Activated CD8-positive, alpha-beta T cell treated with anti-CD3 and anti-CD28 coated beads, Interleukin-2, amount 10 ng/mL, durations not matched to agents 7 days and 5 days (primary cell): ENCODE results near the gene PSME1. TPM values are rescaled to one million over a fixed set of nuclear protein-coding genes. Genes with fewer than 3 reads are reported as not detected.
"Not testable (repeated sequence)": the region's sequence is repeated elsewhere in the genome, so short reads cannot be mapped to it uniquely, and the experiment has no call there.

Source experiments
- ATAC-seq: fragments of 150-1000 bp; cut with Tn5 transposase; one replicate; pipeline ENCODE4 v1.10.0; 2021; ENCODE audit warnings: moderate library complexity
- CTCF ChIA-PET: fragments of 350-600 bp; sonication (Branson Sonifier 250); formaldehyde crosslinking; loops from one replicate; lab custom pipeline; 2021; ENCODE audit warnings: antibody characterized with exemption; lab: Charles Lee
- POLR2A ChIA-PET: fragments of 350-600 bp; sonication (Branson Sonifier 250); formaldehyde crosslinking; loops from one replicate; lab custom pipeline; 2021; ENCODE audit warnings: antibody characterized with exemption; lab: Charles Lee
- DNase-seq: peaks from one replicate; pipeline ENCODE4 v3.0.0-alpha.2; 2020
- H3K27ac Mint-ChIP-seq: one replicate; pipeline ENCODE4 v1.8.0; 2021; ENCODE audit warnings: mild to moderate bottlenecking, mixed read lengths
- H3K27me3 Mint-ChIP-seq: one replicate; pipeline ENCODE4 v1.8.0; 2021; ENCODE audit warnings: low read depth, mixed read lengths
- H3K36me3 Mint-ChIP-seq: one replicate; pipeline ENCODE4 v1.8.0; 2021; ENCODE audit warnings: low read depth, mixed read lengths
- H3K4me1 Mint-ChIP-seq: one replicate; pipeline ENCODE4 v1.8.0; 2021; ENCODE audit warnings: low read depth, mixed read lengths
- H3K4me3 Mint-ChIP-seq: one replicate; pipeline ENCODE4 v1.8.0; 2021; ENCODE audit warnings: mild to moderate bottlenecking, mixed read lengths
- H3K9me3 Mint-ChIP-seq: one replicate; pipeline ENCODE4 v1.8.0; 2022; ENCODE audit warnings: mixed read lengths; ENCODE audit not compliant: insufficient read depth
- total RNA-seq, 2 experiments: library from RNA; stranded (reverse); gene quantifications; one replicate each; pipeline ENCODE4 v1.2.3, GENCODE V29; 2021

Gene PSME1
- total RNA-seq, 2 experiments from 2014 or later = 516 to 530 TPM

- CTCF ChIA-PET = interaction anchor here (1.4 to 9.5 kb wide), 4 partner anchors 12 to 55 kb away, joined by 3 to 315 read pairs (median 108); partner anchors contain the start of genes IRF9 and PCK2
- DNase-seq, H3K9me3 Mint-ChIP-seq, ATAC-seq, H3K4me3 Mint-ChIP-seq, H3K27me3 Mint-ChIP-seq: not testable (repeated sequence)
- POLR2A ChIA-PET = interaction anchor here (1.2 to 6.7 kb wide), 4 partner anchors 9 to 55 kb away, joined by 3 to 89 read pairs (median 7); partner anchors contain the start of genes DCAF11, IRF9, NRL and PCK2
- Mint-ChIP-seq H3K36me3 (peaks cover 37% of the 10 kb centered on the region), H3K4me1 (peaks cover 41% of the 10 kb centered on the region), H3K27ac (peak overlapping the region; percentile 40)
Observed at GRCh38 chr14:24105609-24106239, 30.3 kb upstream of the PSME1 start.

- POLR2A ChIA-PET = interaction anchor here (0.6 to 6.7 kb wide), 5 partner anchors 8 to 87 kb away, joined by 3 to 89 read pairs (median 6); partner anchors contain the start of genes DCAF11, IRF9, NRL and PCK2
- Mint-ChIP-seq H3K27me3 (no peaks in the 10 kb centered on the region), H3K4me3 (no peak overlapping the region), H3K27ac (no peak overlapping the region), H3K36me3 (peaks cover 32% of the 10 kb centered on the region), H3K4me1 (peaks cover 41% of the 10 kb centered on the region), H3K9me3 (no peaks in the 10 kb centered on the region)
- DNase-seq (no peak), ATAC-seq (no peak)
- CTCF ChIA-PET = interaction anchor here (1.3 to 9.5 kb wide), 10 partner anchors 13 to 227 kb away, joined by 3 to 315 read pairs (median 8); partner anchors contain the start of genes IRF9 and PCK2
Observed at GRCh38 chr14:24106672-24107271, 29.2 kb upstream of the PSME1 start.

GRCh38 chr14:24108336-24108874 is 27.6 kb upstream of the PSME1 start:
- ChIA-PET CTCF (interaction anchor here (0.6 to 9.5 kb wide), 48 partner anchors 9 to 476 kb away, joined by 3 to 315 read pairs (median 5); partner anchors contain the start of genes CARMIL3, CHMP4A, DHRS1 and DHRS4L2), POLR2A (interaction anchor here (0.7 to 6.7 kb wide), 13 partner anchors 14 to 155 kb away, joined by 3 to 89 read pairs (median 4); partner anchors contain the start of genes DHRS4, IRF9, PCK2 and PSME1)
- ATAC-seq = no peak
- Mint-ChIP-seq H3K27ac (peak overlapping the region; percentile 97), H3K9me3 (no peaks in the 10 kb centered on the region), H3K4me1 (peaks cover 42% of the 10 kb centered on the region), H3K36me3 (peaks cover 21% of the 10 kb centered on the region), H3K27me3 (no peaks in the 10 kb centered on the region), H3K4me3 (no peak overlapping the region)
- no peak for DNase-seq

- Mint-ChIP-seq H3K36me3 (peaks cover 7% of the 10 kb centered on the region), H3K9me3 (no peaks in the 10 kb centered on the region), H3K27ac (no peak overlapping the region), H3K4me3 (no peak overlapping the region), H3K27me3 (no peaks in the 10 kb centered on the region), H3K4me1 (peaks cover 42% of the 10 kb centered on the region)
- ChIA-PET POLR2A (interaction anchor here (0.8 to 6.7 kb wide), 7 partner anchors 16 to 85 kb away, joined by 3 to 89 read pairs (median 12); partner anchors contain the start of genes IRF9, PCK2, PSME2 and RNF31), CTCF (interaction anchor here (0.6 to 9.5 kb wide), 16 partner anchors 9 to 640 kb away, joined by 3 to 315 read pairs (median 4); partner anchors contain the start of genes IRF9, NGDN, PCK2 and PSME1)
- DNase-seq = no peak
- no peak for ATAC-seq
Observed at GRCh38 chr14:24110060-24110459, 25.9 kb upstream of the PSME1 start.

- no peaks in the 10 kb centered on the region for H3K27me3 Mint-ChIP-seq
- no peak for ATAC-seq
- peaks cover 9% of the 10 kb centered on the region for H3K36me3 Mint-ChIP-seq
- H3K27ac Mint-ChIP-seq = no peak overlapping the region
- DNase-seq = no peak
- ChIA-PET POLR2A (interaction anchor here (0.8 to 6.7 kb wide), 4 partner anchors 16 to 85 kb away, joined by 3 to 89 read pairs (median 20); partner anchors contain the start of genes IRF9, PCK2 and TM9SF1), CTCF (interaction anchor here (0.8 to 9.5 kb wide), 13 partner anchors 10 to 479 kb away, joined by 3 to 315 read pairs (median 4); partner anchors contain the start of genes IRF9, PCK2, PSME1 and PSME2)
- H3K4me3 Mint-ChIP-seq = no peak overlapping the region
- H3K4me1 Mint-ChIP-seq = peaks cover 45% of the 10 kb centered on the region
- H3K9me3 Mint-ChIP-seq = no peaks in the 10 kb centered on the region
Observed at GRCh38 chr14:24110523-24110922, 25.5 kb upstream of the PSME1 start.

GRCh38 chr14:24113379-24113800 is 22.6 kb upstream of the PSME1 start:
- peak overlapping the region; percentile 96 for H3K4me3 Mint-ChIP-seq
- ChIA-PET POLR2A (interaction anchor here (1.1 to 6.9 kb wide), 17 partner anchors 10 to 129 kb away, joined by 3 to 119 read pairs (median 12); partner anchors contain the start of genes CARMIL3, CHMP4A, EMC9 and FITM1), CTCF (interaction anchor here (1.0 to 5.0 kb wide), 13 partner anchors 9 to 158 kb away, joined by 3 to 43 read pairs (median 8); partner anchors contain the start of genes CARMIL3, CHMP4A, EMC9 and IRF9)
- H3K9me3 Mint-ChIP-seq = no peaks in the 10 kb centered on the region
- H3K27me3 Mint-ChIP-seq = no peaks in the 10 kb centered on the region
- DNase-seq = no peak
- peak overlapping the region; percentile 99 for H3K27ac Mint-ChIP-seq
- H3K4me1 Mint-ChIP-seq = peaks cover 47% of the 10 kb centered on the region
- peaks cover 34% of the 10 kb centered on the region for H3K36me3 Mint-ChIP-seq
- no peak for ATAC-seq

- H3K4me3 Mint-ChIP-seq = peak overlapping the region; percentile 96
- ChIA-PET CTCF (interaction anchor here (0.7 to 5.0 kb wide), 20 partner anchors 8 to 318 kb away, joined by 3 to 43 read pairs (median 5); partner anchors contain the start of genes CARMIL3, CHMP4A, CIDEB and EMC9), POLR2A (interaction anchor here (0.8 to 6.9 kb wide), 29 partner anchors 8 to 128 kb away, joined by 3 to 119 read pairs (median 8); partner anchors contain the start of genes CARMIL3, CHMP4A, EMC9 and FITM1)
- peaks cover 40% of the 10 kb centered on the region for H3K36me3 Mint-ChIP-seq
- no peaks in the 10 kb centered on the region for H3K27me3 Mint-ChIP-seq
- no peaks in the 10 kb centered on the region for H3K9me3 Mint-ChIP-seq
- DNase-seq = peak; percentile 88
- peaks cover 44% of the 10 kb centered on the region for H3K4me1 Mint-ChIP-seq
- no peak for ATAC-seq
- H3K27ac Mint-ChIP-seq = peak overlapping the region; percentile 99
Observed at GRCh38 chr14:24113801-24114531, 22.0 kb upstream of the PSME1 start.

GRCh38 chr14:24114532-24115421 is 21.2 kb upstream of the PSME1 start, which contains the start of the genes DCAF11 and NRL:
TSS of gene DCAF11 (plus strand) at chr14:24114777. CDS start at chr14:24115595, 818 bp downstream.
TSS of gene NRL (minus strand) at chr14:24114949. CDS start at chr14:24082848, 32,101 bp downstream.
- ChIA-PET POLR2A (interaction anchor here (0.8 to 6.9 kb wide), 29 partner anchors 9 to 185 kb away, joined by 3 to 119 read pairs (median 8); partner anchors contain the start of genes CARMIL3, EMC9, FITM1 and IRF9), CTCF (interaction anchor here (0.6 to 5.0 kb wide), 22 partner anchors 7 to 317 kb away, joined by 3 to 43 read pairs (median 5); partner anchors contain the start of genes CIDEB, EMC9, FITM1 and IRF9)
- peak; percentile 92 for ATAC-seq
- H3K9me3 Mint-ChIP-seq = no peaks in the 10 kb centered on the region
- DNase-seq = peak; percentile 99
- H3K27me3 Mint-ChIP-seq = no peaks in the 10 kb centered on the region
- peak within 1 kb of the TSS; percentile 99 for H3K27ac Mint-ChIP-seq
- peaks cover 38% of the 10 kb centered on the region for H3K4me1 Mint-ChIP-seq
- H3K36me3 Mint-ChIP-seq = peaks cover 48% of the 10 kb centered on the region
- peak within 1 kb of the TSS; percentile 96 for H3K4me3 Mint-ChIP-seq

DNA sequence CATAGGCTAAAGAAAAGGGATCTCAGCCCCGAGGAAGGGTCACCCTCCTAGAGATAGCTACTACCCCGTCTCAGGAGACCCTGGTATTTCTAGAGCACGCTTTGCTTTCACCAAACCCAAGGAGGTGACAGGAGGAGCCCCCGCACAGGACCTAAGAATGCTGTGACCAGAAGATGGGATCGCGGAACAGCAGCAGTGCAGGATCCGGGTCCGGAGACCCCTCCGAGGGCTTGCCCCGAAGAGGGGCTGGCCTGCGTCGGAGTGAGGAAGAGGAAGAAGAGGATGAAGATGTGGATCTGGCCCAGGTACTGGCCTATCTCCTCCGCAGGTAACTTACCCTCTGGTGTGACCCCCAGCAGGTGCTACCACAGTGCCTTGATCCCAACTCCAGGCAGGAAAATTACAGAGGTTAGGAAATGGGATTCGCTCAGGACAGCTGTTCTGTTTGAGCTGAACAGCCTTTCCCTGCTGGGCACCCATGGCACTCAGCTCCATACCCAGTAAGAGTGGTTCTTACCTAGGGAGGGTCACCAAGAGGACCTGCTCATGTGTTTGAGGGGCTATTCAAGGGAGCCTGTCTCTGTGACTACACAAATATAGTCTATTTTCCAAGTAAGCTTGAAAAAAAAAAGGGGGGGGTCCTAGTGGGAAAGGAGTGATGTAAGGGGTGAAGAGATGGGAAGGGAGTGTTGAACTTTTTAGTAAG is 20.4 kb upstream of the PSME1 start:
- POLR2A ChIA-PET = interaction anchor here (0.9 to 6.9 kb wide), 15 partner anchors 10 to 184 kb away, joined by 3 to 119 read pairs (median 14); partner anchors contain the start of genes EMC9, FITM1, IRF9 and MDP1
- peaks cover 51% of the 10 kb centered on the region for H3K36me3 Mint-ChIP-seq

More for the DNA sequence above, 20.4 kb upstream of the PSME1 start:
- Mint-ChIP-seq H3K4me1 (peaks cover 32% of the 10 kb centered on the region), H3K4me3 (peak overlapping the region; percentile 96), H3K27ac (peak overlapping the region; percentile 99), H3K9me3 (no peaks in the 10 kb centered on the region), H3K27me3 (no peaks in the 10 kb centered on the region)
- CTCF ChIA-PET = interaction anchor here (0.6 to 5.0 kb wide), 22 partner anchors 8 to 193 kb away, joined by 3 to 43 read pairs (median 7); partner anchors contain the start of genes CIDEB, EMC9, FITM1 and IRF9
- ATAC-seq (no peak), DNase-seq (no peak)
